GM18951 (cell line): ENCODE data around the gene SWAP70.

Experiments
- POLR2A ChIP-seq: IDR thresholded peaks from 4 replicates; pipeline ENCODE4 v1.6.1; 2011; ENCODE audit warnings: mild to moderate bottlenecking; ENCODE audit not compliant: insufficient read length, insufficient read depth; ENCODE audit errors: extremely low read depth
- in situ Hi-C: fragments of 300-500 bp; cut with MboI; formaldehyde crosslinking; loops from one replicate; pipeline ENCODE4 v1.12.0; 2022; ENCODE audit warnings: low sequenced_read_pairs, mixed read lengths, inconsistent platforms; ENCODE audit not compliant: unreplicated experiment

Gene SWAP70

DNA sequence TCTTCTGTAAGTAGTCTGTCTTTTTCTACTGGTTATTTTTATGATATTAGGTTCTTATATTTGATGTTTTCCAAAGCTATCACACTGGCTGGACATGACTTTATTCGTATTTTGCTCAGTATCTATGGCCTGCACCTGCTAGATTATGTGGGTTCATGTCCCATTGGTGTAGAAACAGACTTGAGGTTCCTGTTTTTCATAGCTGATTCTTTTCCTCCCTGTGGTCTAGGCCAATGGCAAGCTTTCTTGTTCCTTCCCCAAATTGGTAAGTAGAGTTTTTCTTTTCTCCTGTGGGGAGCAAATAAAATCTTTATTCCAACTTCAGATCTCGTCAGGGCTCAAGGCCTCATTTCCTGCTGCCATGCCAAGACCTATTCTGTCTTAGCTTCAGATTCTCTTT lies 30.2 kb upstream of the SWAP70 start:
- no peak for TF ChIP-seq POLR2A
- in situ Hi-C loops: no loop called here

DNA sequence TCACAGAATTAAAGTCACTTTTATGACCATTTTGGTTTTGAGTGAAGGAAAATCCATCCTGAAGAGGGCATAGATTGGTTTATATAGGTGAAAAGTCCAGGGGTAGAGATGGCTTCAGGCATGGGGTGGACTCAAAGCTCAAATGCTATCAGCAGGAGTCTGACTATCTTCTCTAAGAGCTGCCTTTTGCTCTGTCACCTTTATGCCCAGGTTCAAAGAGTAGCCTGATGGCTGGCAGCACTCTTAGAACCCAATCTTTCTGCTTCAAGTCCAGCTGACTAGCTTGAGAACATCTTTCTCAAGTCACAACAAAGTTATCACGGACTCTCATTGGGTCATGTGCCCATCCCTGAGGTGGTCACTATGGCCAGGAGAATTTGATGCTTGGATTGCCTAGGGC lies 27.2 kb upstream of the SWAP70 start:
- in situ Hi-C loops: no loop called here
- TF ChIP-seq POLR2A: no peak

DNA sequence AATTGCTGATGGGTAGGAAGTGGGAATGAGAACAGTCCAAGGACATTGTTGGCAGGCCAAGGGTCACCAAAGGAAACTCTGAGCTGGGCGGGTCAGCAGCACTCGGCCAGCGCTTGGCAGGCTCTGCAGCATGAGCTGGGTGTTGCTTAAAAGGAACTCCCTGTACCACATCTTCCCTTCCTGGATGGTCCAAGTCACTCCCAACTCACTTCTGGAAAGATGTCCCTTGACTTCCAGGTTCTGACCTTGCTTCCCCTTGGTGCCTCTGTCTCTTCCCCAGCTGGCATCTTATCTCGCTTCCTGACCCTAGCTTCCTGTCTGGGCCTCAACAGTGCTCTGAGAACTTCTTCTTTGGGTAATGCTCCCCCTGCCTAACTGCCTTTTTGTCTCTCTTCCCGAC lies 24.8 kb upstream of the SWAP70 start:
- in situ Hi-C loops: no loop called here
- TF ChIP-seq POLR2A: no peak

DNA sequence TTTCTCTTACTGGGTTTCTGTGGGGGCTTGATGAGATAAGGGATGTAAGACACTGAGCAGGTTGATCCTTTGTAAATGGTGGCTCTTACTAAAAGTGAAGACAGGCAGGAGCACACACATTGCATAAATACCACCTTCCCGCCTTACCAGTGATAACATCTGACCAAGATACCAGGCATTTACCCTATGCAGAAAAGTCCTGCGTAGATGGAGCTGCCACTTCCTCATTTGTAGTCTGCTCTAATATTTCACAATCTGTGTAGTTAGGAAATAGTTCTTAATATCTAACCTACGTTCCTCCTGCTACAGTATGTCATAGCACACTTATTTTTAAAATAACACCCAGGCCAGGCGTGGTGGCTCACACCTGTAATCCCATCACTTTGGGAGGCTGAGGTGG lies 23.9 kb upstream of the SWAP70 start:
- no peak for TF ChIP-seq POLR2A
- in situ Hi-C loops: no loop called here

DNA sequence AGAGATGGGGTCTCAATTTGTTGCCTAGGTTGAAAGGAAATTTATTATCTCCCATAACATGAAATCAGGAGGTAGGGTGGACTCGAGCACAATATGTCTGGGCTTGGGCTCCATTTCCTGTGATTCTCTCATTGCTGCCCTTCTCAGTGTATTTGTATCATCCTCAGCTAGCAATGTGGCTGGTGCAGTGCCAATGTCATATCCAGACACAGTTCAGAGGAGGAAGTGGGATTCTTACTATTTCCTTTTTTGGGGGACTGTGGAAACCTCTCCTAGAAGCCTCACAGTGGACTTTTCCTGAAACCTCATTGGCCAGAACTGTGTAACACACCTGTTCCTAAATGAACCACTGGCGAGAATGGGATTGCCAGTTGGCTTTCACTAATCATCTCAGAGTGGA lies 21.0 kb upstream of the SWAP70 start:
- no peak for TF ChIP-seq POLR2A
- in situ Hi-C loops: no loop called here

DNA sequence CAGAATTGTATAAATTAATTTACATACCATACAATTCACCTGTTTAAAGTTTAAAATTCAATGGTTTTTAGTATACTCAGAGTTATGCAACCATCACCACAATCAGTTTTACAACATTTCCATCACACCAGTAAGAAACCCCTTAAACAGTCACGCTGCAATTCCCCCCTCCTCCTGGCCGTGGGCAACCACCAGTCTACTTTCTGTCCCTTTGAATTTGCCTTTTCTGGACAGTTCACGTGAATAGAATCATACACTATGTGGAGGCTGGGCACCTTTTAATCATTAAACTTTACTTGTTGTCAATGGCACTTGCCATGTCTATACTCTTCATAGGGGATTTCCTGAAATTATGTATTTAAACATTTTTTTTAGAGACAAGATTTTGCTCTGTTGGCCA lies 20.1 kb upstream of the SWAP70 start:
- in situ Hi-C loops: no loop called here
- TF ChIP-seq POLR2A: no peak

DNA sequence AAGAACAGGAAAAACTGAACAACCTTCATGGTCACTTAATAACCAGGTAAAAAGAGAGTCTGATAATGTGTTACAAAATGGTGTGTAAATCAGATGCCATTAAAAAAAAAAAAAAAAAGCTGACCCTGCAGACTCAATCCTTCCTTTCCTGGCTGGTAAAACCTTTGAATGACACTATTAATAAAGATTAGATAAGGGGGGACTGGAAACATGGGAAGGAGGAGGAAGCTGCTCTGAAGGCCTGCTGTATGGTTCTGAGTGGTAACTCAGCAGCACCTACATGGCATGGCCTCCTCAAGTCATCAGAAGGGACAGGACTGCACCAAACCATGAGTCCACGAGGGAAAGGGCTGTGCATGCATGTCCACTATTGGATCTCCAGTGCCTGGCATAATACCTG lies 18.0 kb upstream of the SWAP70 start:
- no peak for TF ChIP-seq POLR2A
- in situ Hi-C loops: no loop called here

DNA sequence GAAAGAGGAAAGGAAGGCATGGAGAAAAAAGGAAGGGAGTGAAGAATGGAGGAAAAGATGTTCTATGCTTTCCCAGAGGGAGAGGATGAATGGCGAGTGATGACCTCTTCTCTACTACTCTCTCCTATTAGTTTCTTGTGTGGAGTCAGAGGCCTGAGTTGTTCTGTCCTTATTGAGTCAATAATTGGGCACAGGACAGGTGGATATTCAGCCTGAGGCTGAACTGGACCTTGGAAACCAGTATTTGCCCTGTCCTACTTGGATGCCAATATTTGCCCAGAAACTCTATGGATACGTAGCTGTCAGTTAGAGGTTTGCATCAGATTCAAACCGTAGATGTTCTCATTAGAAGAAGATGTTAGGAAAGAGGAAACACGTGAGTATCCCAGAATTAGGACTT lies 17.6 kb upstream of the SWAP70 start:
- in situ Hi-C loops: no loop called here
- TF ChIP-seq POLR2A: no peak

DNA sequence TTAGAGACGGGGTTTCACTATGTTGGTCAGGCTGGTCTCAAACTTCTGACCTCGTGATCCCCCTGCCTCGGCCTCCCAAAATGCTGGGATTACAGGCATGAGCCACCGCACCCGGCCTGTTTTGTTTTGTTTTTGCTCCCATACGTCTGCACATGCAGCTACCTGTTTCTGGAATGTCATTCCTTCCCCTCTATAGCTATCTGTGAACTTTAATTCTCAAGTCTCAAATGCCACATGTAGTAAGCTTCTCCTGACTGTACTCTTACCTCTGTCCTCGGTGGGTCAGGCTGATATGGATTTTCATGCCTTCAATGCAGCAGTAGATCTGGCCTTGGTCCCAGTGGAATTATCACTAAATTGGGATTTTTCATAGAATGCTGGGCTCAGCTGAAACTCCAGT lies 12.4 kb upstream of the SWAP70 start:
- in situ Hi-C loops: no loop called here
- no peak for TF ChIP-seq POLR2A

DNA sequence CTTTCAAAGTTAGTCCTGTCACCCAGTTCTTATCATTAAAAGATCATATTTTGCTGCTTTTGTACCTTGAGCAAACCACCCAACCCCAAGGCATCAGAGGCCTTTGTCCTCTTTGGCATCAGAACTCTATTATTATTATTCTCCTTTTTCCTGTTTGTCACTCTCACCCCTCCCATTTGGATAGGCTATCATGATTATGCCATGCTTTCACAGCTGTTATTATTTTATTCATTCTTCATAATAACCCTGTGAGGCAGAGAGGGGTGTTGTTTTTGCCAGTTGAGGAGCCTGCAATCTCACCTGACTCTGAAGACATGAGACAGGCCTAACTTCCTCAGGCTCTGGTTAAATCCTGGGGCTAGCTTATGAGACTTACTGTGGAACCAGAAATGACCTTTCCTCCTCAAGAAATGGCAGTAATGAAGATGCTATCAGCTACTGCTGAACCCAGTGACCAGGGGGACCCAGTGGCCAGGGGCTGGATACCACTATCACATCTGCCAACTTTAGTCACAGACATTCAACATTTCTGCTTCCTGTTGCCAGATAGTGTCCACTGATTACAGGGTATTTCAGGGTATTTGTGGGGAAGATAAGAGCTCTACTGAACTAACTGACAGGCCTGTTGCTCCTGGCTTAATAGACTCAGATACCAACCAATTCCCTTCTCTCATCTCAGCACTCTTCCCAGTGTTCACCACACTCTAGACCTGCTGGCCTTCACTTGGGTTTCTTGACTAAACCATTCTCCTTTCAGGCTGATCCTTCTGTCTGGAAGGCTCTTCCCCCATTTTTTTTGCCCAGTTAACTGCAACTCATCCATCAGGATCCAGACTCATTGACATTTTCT lies 11.8 kb upstream of the SWAP70 start:
- no peak for TF ChIP-seq POLR2A
- in situ Hi-C loops: no loop called here

DNA sequence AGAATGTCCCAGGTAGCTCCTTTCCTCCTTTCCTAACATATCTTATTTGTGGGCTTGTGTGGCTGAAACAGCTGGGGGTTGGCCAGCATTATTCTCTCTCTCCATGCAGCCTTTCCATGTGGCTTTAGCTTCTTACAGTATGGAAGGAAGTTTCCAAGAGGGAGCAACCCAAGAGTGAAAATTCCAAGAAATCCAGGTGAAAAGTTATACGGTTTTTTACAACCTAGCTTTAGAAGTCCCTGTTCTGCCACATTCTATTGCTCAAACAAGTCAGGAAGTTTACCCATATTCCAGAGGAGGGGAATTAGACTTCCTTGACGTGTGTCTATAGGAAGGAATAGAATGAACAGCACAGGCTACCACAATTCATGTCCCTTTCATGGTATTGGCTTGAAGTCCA lies 10.0 kb upstream of the SWAP70 start:
- in situ Hi-C loops: no loop called here
- TF ChIP-seq POLR2A: no peak

DNA sequence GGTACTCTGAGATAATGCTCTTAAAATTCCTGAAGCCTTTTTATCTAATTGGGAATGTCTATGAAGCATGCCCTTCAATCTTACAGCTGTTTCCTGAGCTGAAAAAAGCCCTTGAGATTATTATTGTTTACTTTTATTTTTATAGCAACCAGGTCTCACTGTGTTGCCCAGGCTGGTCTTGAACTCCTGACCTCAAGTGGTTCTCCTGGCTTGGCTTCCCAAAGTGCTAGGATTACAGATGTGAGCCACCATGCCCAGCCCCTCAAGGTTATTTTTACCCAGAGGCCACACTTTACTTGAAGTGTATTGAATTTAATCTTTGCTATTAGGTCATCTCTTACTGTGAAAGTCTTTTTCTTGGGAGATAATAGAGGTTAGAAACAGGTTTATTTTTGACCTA lies 7.0 kb upstream of the SWAP70 start:
- in situ Hi-C loops: no loop called here
- TF ChIP-seq POLR2A: no peak

DNA sequence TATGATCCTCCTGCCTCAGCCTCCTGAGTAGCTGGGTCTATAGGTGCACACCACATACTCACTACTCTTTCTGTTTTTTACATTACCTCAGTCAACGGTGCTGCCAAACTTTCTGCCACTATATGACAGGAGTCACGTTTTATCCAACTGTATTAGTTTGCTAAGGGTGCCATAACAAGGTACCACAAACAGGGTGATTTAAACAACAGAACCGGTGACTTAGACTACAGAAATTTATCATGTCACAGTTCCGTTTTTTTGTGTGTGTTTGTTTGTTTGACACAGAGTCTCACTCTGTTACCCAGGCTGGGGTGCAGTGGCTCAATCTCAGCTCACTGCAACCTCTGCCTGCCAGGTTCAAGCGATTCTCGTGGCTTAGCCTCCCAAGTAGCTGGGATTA lies 6.3 kb upstream of the SWAP70 start:
- no peak for TF ChIP-seq POLR2A
- in situ Hi-C loops: no loop called here

DNA sequence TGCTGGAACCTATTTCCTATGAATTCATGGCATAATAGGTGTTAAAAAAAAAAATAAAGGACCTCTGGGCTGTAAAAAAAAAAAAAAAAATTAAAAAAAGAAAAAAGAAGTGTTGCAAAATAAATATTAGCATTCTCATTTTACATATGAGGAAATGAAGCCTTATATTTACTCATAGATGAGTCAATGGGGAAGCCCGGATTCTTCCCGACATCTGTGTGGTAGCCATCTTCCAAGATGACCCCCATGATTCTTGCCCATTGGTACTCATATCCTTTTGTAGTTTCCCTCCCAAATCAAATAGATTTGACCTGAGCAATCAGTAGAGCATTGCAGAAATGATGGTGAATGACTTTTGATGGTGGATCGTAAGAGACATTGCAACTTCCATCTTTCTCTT lies 3.0 kb upstream of the SWAP70 start:
- TF ChIP-seq POLR2A: no peak
- in situ Hi-C loops: no loop called here

DNA sequence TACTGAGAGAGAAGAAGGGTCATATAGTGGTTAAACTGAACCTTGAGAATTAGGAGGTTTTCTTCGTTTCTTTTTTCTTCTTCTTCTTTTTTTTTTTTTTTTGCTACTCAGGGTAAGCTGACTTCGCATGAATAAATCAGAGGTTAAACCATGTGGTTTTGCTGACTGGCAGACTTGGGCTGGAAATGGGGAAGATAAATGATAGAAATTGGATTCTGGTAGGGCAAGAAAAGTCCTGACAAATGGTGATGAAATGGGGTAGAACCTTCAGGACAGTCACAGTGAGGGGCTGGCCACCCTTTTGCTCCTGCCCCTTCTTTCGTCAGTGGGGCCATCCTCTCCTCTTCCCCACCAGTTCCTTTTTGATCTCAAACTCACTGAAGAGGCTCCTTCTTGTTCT lies 1.6 kb upstream of the SWAP70 start:
- in situ Hi-C loops: no loop called here
- no peak for TF ChIP-seq POLR2A
